ENCODE measurements around the gene LTO1.

GRCh38 chr11:69636512-69637197 is 38.5 kb downstream of the LTO1 start:
- TF ChIP-seq EP300 (IDR thresholded peaks at IDR 0.05) = no peak
- TF ChIP-seq POLR2A (IDR thresholded peaks at IDR 0.05; ENCODE audit: low read depth) = no peak
